Astrocyte (in vitro differentiated cells and primary cell): ENCODE measurements around the gene C10orf90.

Experiments used
- CTCF ChIP-seq: IDR thresholded peaks from 2 replicates; pipeline ENCODE4 v1.5.1; 2011; ENCODE audit warnings: low read depth, mild to moderate bottlenecking, inconsistent platforms, low read length, moderate library complexity; ENCODE audit not compliant: insufficient read depth
- EZH2 ChIP-seq: IDR thresholded peaks from 2 replicates; pipeline ENCODE4 v1.6.1; 2012; ENCODE audit warnings: mild to moderate bottlenecking, low read length, inconsistent platforms; ENCODE audit not compliant: insufficient read depth

- TF ChIP-seq EZH2 (no peak), CTCF (no peak)
These were observed 247.9 kb downstream of the C10orf90 start for GRCh38 chr10:126422567-126422966.
